Sigmoid colon (tissue), 4 donors: Measurements from ENCODE around the gene ANKRD10.

Experiments used
- CTCF ChIP-seq, 4 experiments: fragments of 450-650 bp in 3 of 4; fragments of 200-600 bp in 1 of 4; IDR thresholded peaks; one replicate each; pipeline ENCODE4 v1.5.1; 2016 to 2019; ENCODE audit warnings: antibody characterized with exemption in 4 of 4, mild to moderate bottlenecking in 3 of 4, moderate library complexity in 2 of 4
- POLR2A ChIP-seq, 2 donors: fragments of 450-650 bp; IDR thresholded peaks; one replicate each; pipeline ENCODE4 v1.6.1; 2016; ENCODE audit warnings: antibody characterized with exemption in 2 of 2, mild to moderate bottlenecking in 2 of 2, moderate library complexity in 2 of 2
- POLR2AphosphoS5 ChIP-seq, 4 donors: sonication (generic); formaldehyde crosslinking; IDR thresholded peaks; one replicate each; pipeline ENCODE4 v1.6.1; 2017; ENCODE audit warnings: antibody characterized with exemption in 4 of 4

GRCh38 chr13:110957931-110958330 lies 43.1 kb upstream of the ANKRD10 start:
- no peak for TF ChIP-seq POLR2A (IDR thresholded peaks at IDR 0.05)
- no peak for TF ChIP-seq CTCF (IDR thresholded peaks at IDR 0.05)
- no peak for TF ChIP-seq POLR2AphosphoS5 (IDR thresholded peaks at IDR 0.05)
